EL (cell line): ENCODE results near the gene CLUH.
"Not testable (repeated sequence)": the region's sequence is repeated elsewhere in the genome, so short reads cannot be mapped to it uniquely, and the experiment has no call there.

ENCODE experiments used
- DNase-seq: peaks from one replicate; pipeline ENCODE4 v3.0.0-alpha.2; 2016

Gene CLUH

GRCh38 chr17:2701996-2702741 lies 9.4 kb downstream of the CLUH start:
- no peak for DNase-seq

GRCh38 chr17:2701161-2701995 lies 10.2 kb downstream of the CLUH start:
- no peak for DNase-seq

- DNase-seq, result no peak
Observed at GRCh38 chr17:2700491-2701141, 10.9 kb downstream of the CLUH start.

- no peak for DNase-seq
Observed at GRCh38 chr17:2700030-2700490, 11.5 kb downstream of the CLUH start.

- DNase-seq, result not testable (repeated sequence)
Observed at GRCh38 chr17:2699216-2699805, 12.3 kb downstream of the CLUH start.

GRCh38 chr17:2697611-2698162 lies 13.9 kb downstream of the CLUH start:
- DNase-seq, result no peak

GRCh38 chr17:2695961-2696760 lies 15.4 kb downstream of the CLUH start:
- DNase-seq, result no peak

GRCh38 chr17:2695243-2695960 lies 16.2 kb downstream of the CLUH start:
- no peak for DNase-seq

- DNase-seq, result no peak
Observed at GRCh38 chr17:2694381-2695242, 17.0 kb downstream of the CLUH start.

GRCh38 chr17:2693561-2694380 lies 17.8 kb downstream of the CLUH start:
- DNase-seq, result no peak

GRCh38 chr17:2692781-2693135 lies 18.8 kb downstream of the CLUH start:
- no peak for DNase-seq

- no peak for DNase-seq
Observed at GRCh38 chr17:2691965-2692780, 19.4 kb downstream of the CLUH start.

GRCh38 chr17:2691069-2691871 lies 20.3 kb downstream of the CLUH start:
- no peak for DNase-seq

GRCh38 chr17:2690165-2691068 lies 21.1 kb downstream of the CLUH start:
- no peak for DNase-seq

GRCh38 chr17:2689411-2690164 lies 22.0 kb downstream of the CLUH start:
- DNase-seq, result no peak
